Activated T-cell treated with anti-CD3 and anti-CD28 coated beads for 1 hour (primary cell): ENCODE results near the gene UFD1.

Experiments used
- DNase-seq: peaks from one replicate; pipeline ENCODE4 v3.0.0-alpha.2; 2020; ENCODE audit warnings: low read depth

Gene UFD1

DNA sequence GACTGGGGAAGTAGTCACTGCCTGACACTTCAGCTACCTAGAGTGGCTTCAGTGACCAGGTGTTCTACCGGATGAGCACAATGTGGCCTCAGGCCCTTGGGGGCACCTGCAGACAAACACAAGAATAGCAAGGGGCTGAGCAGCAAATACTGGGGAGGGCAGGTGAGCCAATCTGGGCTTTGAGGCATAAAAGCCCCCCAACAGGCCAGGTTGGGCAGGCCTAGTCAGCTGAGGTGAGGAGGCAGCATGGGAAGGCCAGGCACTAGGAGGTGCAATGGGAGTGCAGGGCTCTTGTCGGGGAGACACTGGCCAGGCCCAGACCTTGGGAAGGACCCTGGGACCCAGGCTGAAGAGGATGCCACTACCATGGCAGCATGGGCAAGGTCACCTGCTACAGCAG is 9.0 kb downstream of the UFD1 start:
- DNase-seq, result no peak

DNA sequence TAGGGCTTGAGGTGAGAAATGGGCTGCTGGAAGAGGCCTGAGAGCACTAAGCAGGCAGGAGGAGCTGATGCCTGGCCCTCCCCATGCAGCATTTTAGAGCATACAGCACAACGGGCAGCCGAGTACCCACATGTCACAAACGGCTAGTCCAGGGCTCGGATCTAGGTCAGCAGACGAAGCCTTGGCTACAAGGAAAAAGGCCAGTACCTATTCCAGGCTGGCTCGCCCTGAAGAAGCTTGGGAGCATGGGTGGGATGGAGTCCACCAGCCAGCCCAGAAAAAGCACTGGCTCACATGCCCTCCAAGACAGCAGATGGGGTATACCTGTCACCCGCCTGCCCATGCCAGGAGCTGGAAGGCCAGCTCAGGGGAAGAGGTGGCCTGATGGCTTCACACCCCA is 9.6 kb downstream of the UFD1 start:
- no peak for DNase-seq

DNA sequence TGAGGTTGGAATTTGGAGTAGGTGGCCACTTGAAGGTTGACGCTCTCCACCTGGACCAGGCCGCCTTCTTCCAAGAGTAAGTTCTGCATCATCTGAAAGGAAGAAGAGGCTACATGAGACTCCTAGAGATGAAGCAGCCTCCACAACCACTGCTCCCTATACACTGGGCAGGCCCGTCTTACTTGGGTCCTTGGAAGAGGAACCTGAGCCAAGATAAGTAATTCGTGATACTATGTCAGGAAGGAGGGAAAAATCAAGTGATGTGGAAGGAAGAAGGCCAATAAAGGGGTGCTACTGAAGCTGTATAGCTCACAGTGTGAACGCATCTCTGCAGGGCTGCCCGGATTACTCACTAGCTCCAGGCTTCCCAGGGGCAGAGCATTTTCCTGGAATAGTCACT is 11.1 kb downstream of the UFD1 start:
- no peak for DNase-seq

DNA sequence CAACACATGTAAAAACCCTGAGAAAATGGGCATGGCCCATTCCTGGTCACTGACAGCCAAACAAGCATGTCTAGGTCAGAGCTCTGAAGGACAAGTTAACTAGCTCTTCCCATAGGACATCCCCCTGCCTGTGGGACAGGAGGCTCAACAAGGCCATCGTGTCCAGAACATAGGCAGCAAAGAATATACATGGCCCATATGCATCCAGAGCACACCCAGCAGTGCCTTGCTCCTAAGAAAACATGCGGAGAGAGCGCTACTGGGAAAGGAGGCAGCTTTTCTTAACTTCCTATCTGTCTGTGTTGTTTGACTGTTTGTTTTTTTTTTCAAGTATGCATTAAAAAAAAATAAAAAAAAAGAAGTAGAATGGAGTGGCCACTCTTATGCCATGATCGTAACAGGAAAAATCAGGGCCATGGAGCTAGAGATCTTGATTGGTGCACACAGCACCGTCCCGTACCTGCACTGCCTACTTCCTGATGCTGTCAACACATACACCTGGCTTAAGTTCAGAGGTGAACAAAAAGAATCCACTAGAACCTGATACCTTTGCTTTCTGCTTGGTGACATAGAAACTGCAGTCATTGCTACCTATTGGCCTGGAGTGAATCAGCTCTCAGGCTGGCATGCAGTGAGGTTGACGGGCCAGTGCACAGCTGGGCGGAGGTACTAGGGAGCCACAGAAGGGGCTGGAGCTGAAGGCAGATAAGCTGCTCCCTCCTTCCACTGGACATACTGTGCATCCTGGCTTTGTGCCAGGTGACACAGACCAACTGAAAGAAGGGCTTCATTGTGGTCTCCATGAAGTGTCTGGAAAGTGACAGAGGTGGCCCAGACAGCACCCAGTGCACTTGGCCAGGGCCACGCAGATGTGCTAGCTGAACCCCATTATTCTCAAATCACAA is 11.9 kb downstream of the UFD1 start:
- DNase-seq, result no peak

DNA sequence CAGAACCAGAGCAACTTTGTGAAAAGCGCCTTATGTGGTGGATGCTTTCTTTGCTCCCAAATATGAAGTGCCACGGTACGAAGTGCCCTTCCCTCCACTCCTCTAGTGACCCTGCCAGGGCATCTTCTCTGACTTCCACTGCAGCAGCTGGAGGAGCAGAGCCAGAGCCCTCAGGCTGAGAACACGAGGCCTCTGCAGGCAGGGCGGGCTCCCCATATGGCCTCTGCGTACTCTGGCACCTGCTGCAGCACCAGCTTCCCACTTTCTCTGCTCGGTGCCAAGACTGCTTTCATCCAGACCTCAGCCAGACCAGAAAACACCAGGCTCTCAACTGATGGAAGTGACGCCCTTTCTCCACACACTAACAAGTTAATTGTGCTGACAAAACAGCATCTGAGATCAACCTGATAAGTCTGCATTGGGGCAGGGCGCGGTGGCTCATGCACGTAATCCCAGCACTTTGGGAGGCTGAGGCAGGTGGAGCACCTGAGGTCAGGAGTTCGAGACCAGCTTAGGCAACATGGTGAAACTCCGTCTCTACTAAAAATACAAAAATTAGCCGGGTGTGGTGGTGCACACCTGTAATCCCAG is 12.8 kb downstream of the UFD1 start:
- DNase-seq, result no peak

DNA sequence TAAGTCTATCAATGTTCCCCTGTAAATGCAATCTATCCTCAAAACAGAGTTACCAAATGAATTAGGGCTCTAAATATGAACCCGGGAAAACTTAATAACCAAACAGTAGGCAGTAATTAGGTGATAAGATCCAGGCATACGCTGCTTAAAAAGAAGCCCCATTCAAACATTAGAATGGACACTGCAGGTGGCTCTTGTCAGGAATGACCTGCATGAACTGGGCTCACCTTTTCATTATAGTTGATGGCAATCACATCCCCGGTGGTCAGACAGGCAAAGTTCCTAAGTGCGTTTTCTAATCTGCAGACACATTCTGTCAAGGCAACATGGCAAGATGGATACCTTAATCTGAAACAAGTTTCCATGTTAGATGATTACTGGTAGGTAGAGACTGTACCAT is 14.0 kb downstream of the UFD1 start:
- DNase-seq, result no peak

DNA sequence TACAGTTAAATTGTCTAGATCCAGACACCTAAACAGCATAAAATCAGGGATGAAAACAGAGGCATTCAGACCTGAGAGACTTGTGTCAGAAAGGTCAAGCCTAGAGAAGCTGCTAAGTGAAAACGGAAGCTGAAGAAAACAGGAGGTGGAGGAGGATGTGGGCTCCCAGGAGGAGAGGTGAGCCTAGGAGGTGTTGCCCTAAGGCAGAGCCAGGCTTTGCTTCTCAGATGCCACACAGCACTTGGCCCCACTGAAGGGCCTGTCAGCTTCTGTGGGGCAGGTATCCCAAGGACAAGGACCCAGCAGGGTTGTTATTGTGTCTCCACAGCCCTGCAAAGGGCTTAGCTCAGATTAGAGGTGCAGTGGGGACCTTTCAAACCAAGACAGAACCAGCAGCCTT is 14.4 kb downstream of the UFD1 start:
- no peak for DNase-seq

DNA sequence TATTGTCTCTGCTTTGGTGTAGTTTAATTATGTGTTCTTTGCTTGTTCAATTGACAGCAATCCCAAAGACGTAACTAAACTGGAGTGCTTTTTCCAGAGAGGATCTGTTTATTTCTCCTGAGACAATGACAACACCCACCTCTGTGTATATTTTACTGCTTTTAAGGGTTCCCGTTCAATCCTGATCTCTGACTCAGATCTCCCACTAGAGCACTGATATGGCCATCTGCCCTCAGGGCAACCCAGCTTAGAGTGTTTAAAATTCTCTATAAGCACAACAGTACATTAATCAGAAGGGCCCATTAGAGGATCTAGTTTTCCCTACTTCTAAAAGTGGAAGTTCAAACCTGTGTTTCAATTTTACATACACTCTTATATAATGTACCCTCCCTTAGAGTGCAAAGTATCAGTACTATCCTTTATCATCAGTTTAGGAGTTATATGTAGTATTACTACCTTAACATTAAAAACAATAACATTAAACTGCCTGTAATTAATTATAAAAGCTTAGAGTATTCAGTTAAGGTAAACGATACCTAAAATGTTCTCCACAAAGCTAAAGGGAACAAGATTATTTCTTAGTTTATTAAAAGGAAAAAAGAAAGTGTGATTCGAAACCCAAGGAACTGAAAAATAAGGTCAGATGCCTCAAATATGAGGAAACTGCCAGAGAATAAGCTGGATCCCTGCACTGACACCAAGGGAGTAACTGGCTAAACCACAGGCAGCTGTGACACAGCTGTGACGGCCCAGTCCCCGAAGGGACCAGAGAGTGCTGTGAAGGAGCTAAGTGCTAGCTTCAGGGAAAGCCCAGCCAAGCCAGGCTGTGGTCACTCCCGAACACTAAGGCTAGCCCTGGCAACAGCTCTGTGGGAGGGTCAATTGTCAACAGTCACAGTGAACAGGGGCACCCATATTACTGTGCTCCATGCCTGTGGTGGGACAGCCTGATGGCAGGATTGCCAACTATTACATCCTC is 15.2 kb downstream of the UFD1 start:
- no peak for DNase-seq

DNA sequence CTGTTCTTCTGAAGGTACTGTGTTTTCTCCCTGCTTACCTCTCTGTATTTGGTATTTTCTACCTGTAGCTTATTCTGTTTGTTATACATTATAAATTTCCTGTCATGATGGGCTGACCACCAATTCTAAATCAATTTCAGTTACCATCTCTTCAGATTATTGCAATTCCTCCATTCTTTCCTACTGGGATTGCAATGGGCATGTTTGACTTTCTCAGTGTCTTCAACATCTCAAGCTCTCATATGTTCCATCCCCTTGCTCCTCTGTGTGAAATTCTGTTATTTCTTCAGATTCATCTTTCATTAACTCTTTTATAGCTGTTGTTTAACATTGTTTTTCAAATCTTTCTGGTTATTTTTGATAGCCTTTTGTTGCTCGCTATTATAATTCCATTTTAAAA is 16.0 kb downstream of the UFD1 start:
- no peak for DNase-seq

DNA sequence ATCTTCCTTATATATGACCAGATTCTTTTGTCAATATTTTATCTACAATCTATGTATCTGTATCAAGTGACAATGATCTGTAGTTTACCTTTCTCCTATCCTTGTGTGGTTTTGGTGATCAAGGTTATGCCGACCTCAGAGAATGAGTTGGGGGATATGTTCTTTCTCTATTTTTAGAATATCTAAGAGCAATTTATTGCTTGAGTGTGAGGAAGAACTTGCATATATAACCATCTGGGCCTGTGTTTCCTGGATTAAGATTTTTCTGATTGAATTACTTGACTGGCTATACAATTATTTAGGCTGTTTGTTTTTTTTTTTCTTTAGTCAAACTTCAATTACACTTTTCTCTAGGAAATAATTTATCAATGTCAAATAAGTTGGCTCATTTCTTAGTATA is 17.5 kb downstream of the UFD1 start:
- no peak for DNase-seq

DNA sequence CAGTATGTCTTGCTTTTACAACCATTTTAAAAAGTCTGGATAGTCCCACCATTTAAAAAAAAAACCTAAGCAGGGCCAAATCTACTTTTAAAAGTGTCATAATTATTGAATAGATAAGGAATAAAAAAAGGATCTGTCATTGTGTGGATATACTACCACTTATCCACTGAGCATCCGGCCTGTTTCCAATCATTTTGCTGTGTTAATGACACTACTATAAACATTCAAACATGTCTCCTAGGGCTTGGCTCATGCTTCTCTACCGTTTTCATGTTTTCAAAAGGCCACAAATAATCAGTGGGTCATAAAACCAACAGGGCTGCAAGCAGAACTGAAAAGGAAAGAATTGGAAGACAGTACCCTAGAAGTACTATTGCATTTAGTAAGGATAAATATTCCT is 19.0 kb downstream of the UFD1 start:
- no peak for DNase-seq

DNA sequence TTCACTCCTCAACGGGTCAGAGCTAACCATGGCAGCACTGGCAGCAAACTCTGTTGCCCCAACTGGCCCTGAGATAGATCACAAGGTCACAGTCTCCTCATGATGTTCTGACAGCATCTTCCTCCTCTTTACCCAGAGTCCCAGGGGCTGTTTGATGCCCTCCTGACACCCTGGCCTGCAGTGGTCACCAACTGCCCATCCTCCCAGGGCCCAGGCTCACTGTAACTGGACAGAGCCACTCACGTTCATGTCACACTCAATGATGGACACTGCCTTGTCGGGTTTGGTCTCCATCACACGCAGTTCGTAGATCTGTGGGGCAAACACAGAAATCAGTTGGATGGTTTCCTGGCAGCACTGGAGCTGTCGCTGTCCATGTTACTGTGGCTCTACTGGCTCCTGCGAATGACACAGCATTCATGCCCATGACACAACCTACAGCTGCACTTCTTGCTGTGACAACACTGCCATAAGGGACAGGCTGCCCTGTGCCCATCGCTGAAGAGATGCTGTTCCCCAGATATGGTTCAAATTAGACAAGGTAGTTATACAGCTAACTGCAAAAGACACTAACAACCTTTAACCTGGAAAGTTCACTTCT is 21.1 kb downstream of the UFD1 start:
- DNase-seq, result no peak

DNA sequence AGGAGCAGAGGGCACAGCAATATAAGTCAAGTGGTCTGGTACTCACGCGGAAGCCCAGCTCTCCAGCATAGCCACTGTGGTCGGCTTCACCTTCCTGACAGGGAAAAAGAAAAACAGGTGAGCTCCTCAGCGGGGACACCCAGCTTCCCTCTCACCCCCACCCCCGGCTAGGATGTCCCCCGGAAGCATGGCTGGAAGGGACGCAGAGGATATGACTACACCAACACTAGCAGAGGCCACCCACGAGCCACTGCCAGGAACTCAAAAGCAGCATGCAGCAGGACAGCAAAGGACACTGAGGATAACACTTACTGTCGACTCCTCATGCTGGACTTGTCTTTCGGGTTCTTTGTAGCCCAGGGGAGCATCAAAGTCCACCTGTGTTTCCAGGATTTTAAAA is 22.5 kb downstream of the UFD1 start:
- no peak for DNase-seq

DNA sequence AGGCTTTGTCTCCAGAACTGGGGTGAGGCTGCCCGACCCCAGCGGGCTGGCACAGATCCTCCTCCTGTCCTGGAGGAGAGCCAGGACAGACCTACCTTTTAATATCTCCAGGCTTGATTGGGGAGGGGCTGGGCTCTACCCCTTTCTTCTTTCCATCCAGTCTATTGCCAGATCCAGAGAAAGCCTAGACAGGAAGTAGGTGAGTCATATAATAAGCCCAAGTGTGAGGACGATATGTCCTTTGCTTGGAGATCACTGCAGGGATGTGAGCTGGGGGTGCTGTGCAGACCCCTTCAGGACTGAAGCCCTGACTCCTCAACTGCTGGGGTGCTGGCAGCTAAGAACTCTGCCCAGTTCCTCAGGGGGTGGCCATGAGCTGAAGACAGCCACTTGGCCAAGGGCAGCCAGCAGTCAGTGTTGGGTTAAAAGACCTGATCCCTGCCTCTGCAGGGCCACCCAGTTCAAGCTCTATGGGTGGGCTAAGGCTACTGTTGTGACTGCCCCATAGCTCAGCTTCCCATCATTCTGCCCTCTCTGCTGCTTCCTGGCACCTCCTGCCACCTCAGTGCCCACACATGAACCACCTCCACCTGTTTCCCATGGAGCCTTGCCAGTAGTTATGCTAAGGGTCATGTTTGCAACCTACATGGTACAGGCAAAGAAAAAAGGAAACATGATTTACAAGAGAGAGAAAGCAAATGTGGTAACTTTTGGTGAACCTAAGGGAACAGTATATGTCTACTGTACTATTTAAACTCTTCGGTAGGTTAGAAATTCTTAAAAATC is 23.2 kb downstream of the UFD1 start:
- no peak for DNase-seq

DNA sequence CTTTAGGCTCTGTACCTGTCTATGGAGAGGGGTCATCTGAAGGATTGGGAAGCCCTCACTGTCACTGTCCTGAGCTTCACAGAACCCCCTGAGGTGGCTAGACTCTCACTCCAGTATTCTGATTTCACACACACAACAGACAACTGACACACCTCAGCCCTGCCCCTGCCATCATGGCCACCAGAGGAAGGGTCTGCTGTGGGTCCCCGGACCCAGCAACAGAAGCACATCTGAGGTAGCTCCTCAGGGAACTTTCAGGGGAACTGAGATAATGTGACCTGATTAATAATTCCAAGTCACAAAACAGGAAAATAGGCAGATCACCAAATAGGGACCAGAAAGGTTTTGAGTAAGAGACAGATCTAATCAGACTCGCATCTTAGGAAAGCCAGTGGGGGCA is 24.0 kb downstream of the UFD1 start:
- no peak for DNase-seq

DNA sequence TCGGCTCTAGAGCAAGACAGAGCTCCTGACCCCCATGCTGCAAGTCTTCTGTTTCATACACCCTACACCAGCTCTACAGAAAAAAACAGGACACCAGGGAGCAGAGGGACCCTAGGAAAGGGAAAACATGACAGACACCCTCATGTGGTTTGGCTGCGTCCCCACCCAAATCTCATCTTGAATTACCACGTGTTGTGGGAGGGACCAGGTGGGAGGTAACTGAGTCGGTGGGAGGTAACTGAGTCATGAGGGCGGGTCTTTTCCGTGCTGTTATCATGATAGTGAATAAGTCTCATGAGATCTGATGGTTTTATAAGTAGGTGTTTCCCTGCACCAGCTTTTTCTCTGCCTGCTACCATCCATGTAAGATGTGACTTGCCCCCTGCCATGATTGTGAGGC is 24.8 kb downstream of the UFD1 start:
- DNase-seq, result no peak

DNA sequence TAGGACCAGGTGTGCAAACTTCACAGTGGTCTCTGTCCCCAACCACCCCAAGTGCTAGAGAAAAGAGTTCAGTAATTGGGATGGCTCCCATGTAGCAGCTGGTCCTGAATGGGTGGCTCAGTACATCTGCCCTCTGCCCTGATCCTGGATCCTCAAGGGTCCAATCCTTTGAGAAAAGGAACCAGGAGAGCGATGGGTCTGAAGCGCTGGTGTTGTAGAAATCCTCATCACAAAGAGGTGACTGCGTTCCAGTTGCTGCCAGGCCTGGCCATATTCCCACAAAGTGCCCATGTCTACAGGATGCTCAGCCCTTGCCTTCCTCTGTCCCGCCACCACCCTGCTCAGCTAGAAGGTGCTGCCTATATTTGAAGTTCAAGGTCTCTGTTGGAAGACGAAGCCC is 25.3 kb downstream of the UFD1 start:
- DNase-seq, result no peak

DNA sequence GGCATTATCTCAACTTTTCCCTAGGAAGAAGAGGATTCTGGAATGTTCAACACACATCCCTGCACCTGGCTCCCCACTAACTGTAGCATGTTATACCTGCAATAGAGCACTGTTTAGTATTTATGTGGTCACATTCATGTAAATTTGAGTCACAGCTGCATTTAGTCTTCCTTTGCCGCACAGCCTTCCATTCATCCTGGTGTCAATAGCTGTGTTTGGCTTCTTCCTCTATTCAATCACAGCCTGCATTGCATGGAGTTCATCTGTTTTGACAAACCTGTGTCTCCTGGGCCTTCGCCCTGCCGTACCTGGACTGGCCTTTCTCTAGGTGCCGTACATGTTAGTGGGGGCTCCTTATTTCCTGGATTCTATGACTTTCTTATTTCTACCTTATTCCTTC is 27.4 kb downstream of the UFD1 start:
- DNase-seq, result no peak

DNA sequence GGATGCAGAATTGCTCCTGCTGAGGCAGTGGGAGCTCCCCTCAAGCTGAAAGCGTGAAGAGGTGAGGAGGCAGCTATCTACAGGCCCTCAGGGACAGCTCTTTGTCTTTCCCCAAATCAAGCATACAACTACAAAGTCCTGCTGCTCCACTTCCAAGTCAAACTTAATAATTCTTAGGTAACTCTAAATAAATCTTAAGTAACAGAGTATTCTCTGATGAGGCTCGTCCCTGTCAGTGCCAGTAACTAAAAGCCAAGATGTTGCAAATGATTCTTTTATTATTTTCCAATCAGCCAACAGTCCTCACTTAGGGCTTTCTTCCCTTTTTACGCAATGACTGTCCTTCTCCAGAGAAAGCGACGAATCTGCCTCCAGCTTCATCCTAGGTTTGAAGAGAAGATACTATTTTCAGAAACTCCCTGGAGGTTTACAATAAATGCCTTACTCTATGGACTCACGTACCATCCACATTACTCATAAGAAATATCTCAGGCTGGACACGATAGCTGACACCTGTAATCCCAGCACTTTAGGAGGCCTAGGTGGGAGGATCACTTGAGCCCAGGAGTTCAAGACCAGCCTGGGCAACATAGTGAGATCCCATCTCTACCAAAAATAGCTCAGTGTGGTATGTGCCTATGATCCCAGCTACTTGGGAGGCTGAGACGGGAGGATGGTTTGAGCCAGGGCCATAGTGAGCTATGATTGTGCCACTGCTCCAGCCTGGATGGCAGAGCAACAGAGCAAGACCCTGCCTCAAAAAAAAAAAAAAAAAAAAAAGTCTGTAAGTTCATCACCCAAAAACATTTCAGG is 28.4 kb downstream of the UFD1 start:
- no peak for DNase-seq

DNA sequence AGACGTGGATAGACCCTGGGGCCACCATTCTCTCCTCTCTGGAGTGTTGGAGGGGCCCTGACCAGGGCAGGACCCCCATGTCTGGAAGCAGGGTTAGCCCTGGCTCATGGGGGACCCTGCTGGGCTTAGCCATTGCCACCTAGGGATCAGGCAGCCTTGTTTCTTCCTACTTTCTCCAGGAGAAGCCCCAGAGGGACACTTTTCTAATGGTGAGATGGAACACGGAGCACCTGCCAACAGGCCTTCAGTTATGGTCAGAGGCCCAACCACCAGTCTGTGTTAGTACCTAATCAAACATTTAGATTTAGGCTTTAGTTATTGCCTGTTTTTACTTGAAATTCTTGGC is 29.6 kb downstream of the UFD1 start:
- no peak for DNase-seq
